K562 (cell line): Measurements from ENCODE around the gene HPCAL1. TPM values are rescaled to one million over a fixed set of nuclear protein-coding genes. Genes with fewer than 3 reads are reported as not detected.

Experiments
- ATAC-seq: fragments of 200-7000 bp; cut with Tn5 transposase; 3 replicates; pipeline ENCODE4 v1.9.1; 2020; ENCODE audit warnings: moderate library complexity
- BruUV-seq: library from RNA; stranded (reverse); fragments of 400-500 nt; replicated peaks from 2 replicates; lab custom pipeline; 2021; lab: Mats Ljungman, UMichigan
- CTCF ChIA-PET: fragments of 300-600 bp; formaldehyde crosslinking; extraction: SDS; loops from one replicate; lab custom pipeline; 2021; ENCODE audit warnings: low intra/inter-chr PET ratio; lab: Yijun Ruan, JAX
- POLR2A ChIA-PET: fragments of 300-600, 350-650 bp; sonication (Branson Sonifier 250); formaldehyde crosslinking; extraction: SDS; loops from one replicate; lab custom pipeline; 2021; ENCODE audit warnings: antibody characterized with exemption, inconsistent platforms; lab: Yijun Ruan, JAX
- DNase-seq, 4 experiments: peaks; one replicate each; pipeline versions ENCODE4 v3.0.0 to v3.0.0-alpha.2; 2011 to 2018; ENCODE audit warnings: low spot score in 3 of 4, mixed read lengths in 3 of 4; ENCODE audit errors: extremely low read depth in 1 of 4
- FAIRE-seq: peaks from 2 replicates; lab custom pipeline; 2011; peaks lifted over from hg19 to GRCh38; lab: Jason Lieb, UNC
- H2AFZ ChIP-seq: 2 replicates; pipeline ENCODE4 v1.6.0; 2011; ENCODE audit warnings: low read depth, low read length, control low read depth, inconsistent platforms
- H3K27ac ChIP-seq: fragments of 200-600 bp; 3 replicates; pipeline ENCODE4 v1.8.0; 2011; ENCODE audit warnings: low read depth, mild to moderate bottlenecking, control low read depth, inconsistent platforms, low read length, moderate library complexity, mixed read lengths; ENCODE audit errors: extremely low read depth
- H3K27me3 ChIP-seq, 2 experiments: fragments of 300-600 bp in 1 of 2; 2 replicates in 1 of 2; 3 replicates in 1 of 2; pipeline versions ENCODE4 v1.6.0 to v1.8.0; 2011; ENCODE audit warnings: inconsistent platforms in 2 of 2, low read length in 2 of 2, mild to moderate bottlenecking in 1 of 2, mixed read lengths in 1 of 2, moderate library complexity in 1 of 2; ENCODE audit not compliant: control insufficient read depth in 2 of 2, insufficient read depth in 2 of 2
- H3K36me3 ChIP-seq: fragments of 300-600 bp; 3 replicates; pipeline ENCODE4 v1.8.0; 2011; ENCODE audit warnings: mild to moderate bottlenecking, low read length, inconsistent platforms; ENCODE audit not compliant: control insufficient read depth, insufficient read depth
- H3K4me1 ChIP-seq, 2 experiments: fragments of 200-600 bp in 1 of 2; replicated peaks in 1 of 2; 2 replicates in 1 of 2; 3 replicates in 1 of 2; pipeline versions ENCODE4 v1.5.1 to v1.8.0; 2011; ENCODE audit warnings: inconsistent platforms in 2 of 2, low read length in 2 of 2, mild to moderate bottlenecking in 1 of 2, mixed read lengths in 1 of 2, moderate library complexity in 1 of 2; ENCODE audit not compliant: control insufficient read depth in 2 of 2, insufficient read depth in 2 of 2
- H3K4me2 ChIP-seq: 2 replicates; pipeline ENCODE4 v1.6.1; 2011; ENCODE audit warnings: low read length, control low read depth, inconsistent platforms, mixed read lengths; ENCODE audit not compliant: insufficient read depth
- H3K4me3 ChIP-seq: fragments of 200-600 bp; sonication (generic), shearing (Covaris generic); 2 replicates; pipeline ENCODE4 v1.5.1; 2016; ENCODE audit warnings: control low read depth, inconsistent platforms
- H3K79me2 ChIP-seq: fragments of 200-600 bp; 3 replicates; pipeline ENCODE4 v1.8.0; 2011; ENCODE audit warnings: low read length, inconsistent platforms; ENCODE audit not compliant: control insufficient read depth, insufficient read depth
- H3K9ac ChIP-seq, 2 experiments: 2 replicates each; pipeline versions ENCODE4 v1.6.0 to v1.6.1; 2011; ENCODE audit warnings: low read depth in 2 of 2, low read length in 2 of 2, control low read depth in 1 of 2, inconsistent platforms in 1 of 2, mild to moderate bottlenecking in 1 of 2, mixed read lengths in 1 of 2; ENCODE audit not compliant: insufficient read depth in 1 of 2
- H3K9me1 ChIP-seq: one replicate; pipeline ENCODE4 v1.6.0; 2011; ENCODE audit warnings: inconsistent platforms, mild to moderate bottlenecking, low read length, moderate library complexity; ENCODE audit not compliant: control insufficient read depth, insufficient read depth
- H3K9me3 ChIP-seq: replicated peaks from 2 replicates; pipeline ENCODE4 v1.5.1; 2011; ENCODE audit warnings: low read depth, low read length, inconsistent platforms; ENCODE audit not compliant: control insufficient read depth, insufficient read depth
- H4K20me1 ChIP-seq: replicated peaks from 2 replicates; pipeline ENCODE4 v1.6.1; 2011; ENCODE audit warnings: low read length, inconsistent platforms, mixed read lengths; ENCODE audit not compliant: control insufficient read depth, insufficient read depth
- ARID4B ChIP-seq: sonication (generic); formaldehyde crosslinking; IDR thresholded peaks from 2 replicates; pipeline ENCODE4 v1.8.0; 2022; ENCODE audit warnings: mild to moderate bottlenecking, missing genetic modification reagents
- CHD2 ChIP-seq: IDR thresholded peaks from 2 replicates; pipeline ENCODE4 v1.6.1; 2011; ENCODE audit warnings: low read depth, low read length
- FOXK1 ChIP-seq: sonication (generic); formaldehyde crosslinking; IDR thresholded peaks from 2 replicates; pipeline ENCODE4 v1.8.0; 2022; ENCODE audit warnings: missing genetic modification reagents, mild to moderate bottlenecking, borderline replicate concordance
- GABPB2 ChIP-seq: fragments of 250-450 bp; sonication (Bioruptor Pico); conservative IDR thresholded peaks from 2 replicates; pipeline ENCODE4 v1.5.1; 2021; ENCODE audit warnings: mild to moderate bottlenecking
- HNRNPH1 ChIP-seq: fragments of 200-400 bp; formaldehyde crosslinking; optimal IDR thresholded peaks from 2 replicates; pipeline ENCODE3; 2017; ENCODE audit warnings: low read depth, mild to moderate bottlenecking, low read length, moderate library complexity
- IFI16 ChIP-seq: fragments of 250-450 bp; sonication (Bioruptor Pico); IDR thresholded peaks from 2 replicates; pipeline ENCODE4 v2.1.2; 2022; ENCODE audit warnings: mild to moderate bottlenecking, inconsistent platforms
- NEUROD1 ChIP-seq: fragments of 150-350 bp; IDR thresholded peaks from 2 replicates; pipeline ENCODE4 v1.6.1; 2014; ENCODE audit warnings: borderline replicate concordance, low read length, low read depth; ENCODE audit not compliant: partially characterized antibody
- PHB ChIP-seq: fragments of 250-450 bp; sonication (Bioruptor Pico); IDR thresholded peaks from 2 replicates; pipeline ENCODE4 v1.5.0; 2021
- RCOR1 ChIP-seq, 2 experiments: IDR thresholded peaks; 2 replicates each; pipeline ENCODE4 v1.6.1; 2012; ENCODE audit warnings: low read depth in 2 of 2, low read length in 2 of 2, borderline replicate concordance in 1 of 2, improper control_type of control experiment in 1 of 2
- SETDB1 ChIP-seq: IDR thresholded peaks from one replicate; pipeline ENCODE4 v1.6.1; 2012; ENCODE audit warnings: low read length, control low read depth, inconsistent platforms
- TAF1 ChIP-seq: IDR thresholded peaks from 2 replicates; pipeline ENCODE4 v1.6.1; 2011; ENCODE audit warnings: mild to moderate bottlenecking, low read length, moderate library complexity; ENCODE audit not compliant: insufficient read depth, control insufficient read depth, severe bottlenecking; ENCODE audit errors: extremely low read depth
- THRB ChIP-seq: fragments of 450-650 bp; formaldehyde crosslinking; conservative IDR thresholded peaks from 2 replicates; pipeline ENCODE4 v1.4.0; 2022; ENCODE audit warnings: mild to moderate bottlenecking, missing genetic modification characterization
- TSHZ1 ChIP-seq: fragments of 250-450 bp; sonication (Bioruptor Pico); IDR thresholded peaks from 2 replicates; pipeline ENCODE4 v1.4.0; 2020; ENCODE audit warnings: mild to moderate bottlenecking, moderate library complexity
- ZNF121 ChIP-seq: sonication (generic); formaldehyde crosslinking; conservative IDR thresholded peaks from 2 replicates; pipeline ENCODE4 v1.8.0; 2022; ENCODE audit warnings: missing genetic modification reagents
- WGBS: fragments of 100-300 bp; shearing (Covaris generic); methylation state at CpG from one replicate; pipeline ENCODE4 v1.1.6; 2016; ENCODE audit warnings: low coverage, mixed read lengths; ENCODE audit not compliant: insufficient coverage; ENCODE audit errors: missing lambda C conversion rate; 5-methylcytosine and 5-hydroxymethylcytosine counted together
- in situ Hi-C: fragments of 300-500 bp; cut with MboI; formaldehyde crosslinking; loops from 4 replicates; pipeline ENCODE4 v1.15.0; 2018; ENCODE audit warnings: inconsistent platforms, mixed read lengths
- intact Hi-C: fragments of 100-400 bp; cut with micrococcal nuclease; formaldehyde crosslinking; loops from 2 replicates; pipeline ENCODE4 v1.14.2; 2022
- polyA plus RNA-seq, 8 experiments: library from polyadenylated mRNA; depleted of rRNA in 4 of 8; stranded (reverse) in 5 of 8; unstranded in 3 of 8; fragments of >200 nt; fragmentation: Nextera tagmentation in 2 of 8; fragmentation: Illumina TruSeq in 1 of 8; extraction: Ambion mirVana in 2 of 8; extraction: Trizol in 1 of 8; gene quantifications; 2 replicates each; pipeline versions ENCODE4 v1.2.1 to v1.2.3, GENCODE V29; 2011 to 2014; ENCODE audit warnings: inconsistent platforms in 1 of 8, missing spikeins in 1 of 8
- total RNA-seq, 7 experiments: library from RNA; depleted of rRNA in 6 of 7; stranded (reverse); fragments of >200 nt in 6 of 7; fragmentation: Illumina TruSeq in 2 of 7; extraction: Trizol in 2 of 7; gene quantifications; 2 replicates each; pipeline versions ENCODE4 v1.2.1 to v1.2.3, GENCODE V29; 2011 to 2021; ENCODE audit warnings: low replicate concordance in 1 of 7

The HPCAL1 gene
- total and polyA plus RNA-seq, 9 of the 15 experiments (the other 6 are each of a cell fraction or from before 2014, with no cell fraction given) = 2.7 to 65.5 (median 23.9) TPM

GRCh38 chr2:10387033-10387432 lies 84.3 kb downstream of the HPCAL1 start:
- Histone ChIP-seq H3K9me1 (no peaks in the 10 kb centered on the region), H3K4me2 (no peak overlapping the region), H3K9me3 (no peaks in the 10 kb centered on the region), H3K4me1 (peaks cover 25 to 39% of the 10 kb centered on the region in 2 experiments), H3K4me3 (no peak overlapping the region), H3K79me2 (peaks cover 53% of the 10 kb centered on the region), H2AFZ (no peak overlapping the region), H3K36me3 (no peaks in the 10 kb centered on the region), H3K9ac (no peak overlapping the region), H4K20me1 (peaks cover 64% of the 10 kb centered on the region), H3K27me3 (no peaks in the 10 kb centered on the region), H3K27ac (no peak overlapping the region)
- in situ Hi-C loops = no loop called here
- DNase-seq (no peak), FAIRE-seq (no peak), ATAC-seq (no peak)
- POLR2A ChIA-PET = interaction anchor here (0.9 kb wide), 1 partner anchor 264 kb away, joined by 3 read pairs; no protein-coding TSS in a partner anchor
- TF ChIP-seq GABPB2 (CRISPR knock-in tag) = no peak
- TF ChIP-seq RCOR1 (IDR thresholded peaks at IDR 0.05; ENCODE audit: borderline replicate concordance in 1 of 2, low read depth in 2 of 2, low read length in 2 of 2) = no peak
- no peak for TF ChIP-seq SETDB1
- TF ChIP-seq TAF1 = no peak
- TF ChIP-seq TSHZ1 (CRISPR knock-in tag) = no peak
- no peak for TF ChIP-seq CHD2
- no peak for TF ChIP-seq ZNF121 (CRISPR knock-in tag)
- TF ChIP-seq PHB = no peak
- TF ChIP-seq FOXK1 = no peak
- TF ChIP-seq THRB (CRISPR knock-in tag) = no peak
- TF ChIP-seq HNRNPH1 = no peak
- no peak for TF ChIP-seq IFI16 (CRISPR knock-in tag)
- no peak for TF ChIP-seq ARID4B (CRISPR knock-in tag)
- TF ChIP-seq NEUROD1 = no peak
- no TSS peak for BruUV-seq
- WGBS = 82% methylated on average over 14 of the region's 14 CpGs
- intact Hi-C loops = no loop called here
- CTCF ChIA-PET = no interaction called here
